ENCODE data around the gene FDXACB1. TPM values are rescaled to one million over a fixed set of nuclear protein-coding genes. Genes with fewer than 3 reads are reported as not detected.

The FDXACB1 gene
- total and polyA plus RNA-seq, 9 of the 15 experiments (the other 6 are each of a cell fraction or from before 2014, with no cell fraction given), result 3.2 to 7.5 (median 5.3) TPM

GRCh38 chr11:111841370-111842053 is 37.5 kb downstream of the FDXACB1 start (continued):
- TF ChIP-seq ILF3 (IDR thresholded peaks at IDR 0.05; ENCODE audit: borderline replicate concordance), result no peak
- TF ChIP-seq MYNN (IDR thresholded peaks at IDR 0.05), result 0 out of 2 replicates have a peak, but pooled peaks have one; percentile 27
- TF ChIP-seq MYNN (CRISPR knock-in tag; IDR thresholded peaks at IDR 0.05), result no peak
- no peak for TF ChIP-seq TCF7L2 (IDR thresholded peaks at IDR 0.05; ENCODE audit: low read depth, low read length)
- TF ChIP-seq GTF2E2 (tag; IDR thresholded peaks at IDR 0.05), result no peak
- TF ChIP-seq CCNT2 (IDR thresholded peaks at IDR 0.05; ENCODE audit: borderline replicate concordance, extremely low read depth, insufficient read length, low read depth, low read length), result no peak
- no peak for TF ChIP-seq NKRF (IDR thresholded peaks at IDR 0.05; ENCODE audit: borderline replicate concordance)
- TF ChIP-seq SAP30 (IDR thresholded peaks at IDR 0.05; ENCODE audit: borderline replicate concordance, insufficient read depth, low read depth, low read length, poor library complexity, severe bottlenecking), result no peak
- no peak for TF ChIP-seq ZHX1 (conservative IDR thresholded peaks at IDR 0.05; ENCODE audit: low read length)
- no peak for TF ChIP-seq C11orf30 (IDR thresholded peaks at IDR 0.05; ENCODE audit: low read depth)
- TF ChIP-seq MCM7 (IDR thresholded peaks at IDR 0.05), result no peak
- no peak for TF ChIP-seq FOXJ3 (CRISPR knock-in tag; IDR thresholded peaks at IDR 0.05)
- TF ChIP-seq SAFB2 (IDR thresholded peaks at IDR 0.05; ENCODE audit: borderline replicate concordance, low read depth, low read length, severe bottlenecking), result no peak
- no peak for TF ChIP-seq CUX1 (CRISPR knock-in tag; IDR thresholded peaks at IDR 0.05)
- TF ChIP-seq ZC3H11A (IDR thresholded peaks at IDR 0.05; ENCODE audit: low read depth, low read length), result no peak
- TF ChIP-seq BDP1 (IDR thresholded peaks at IDR 0.05; ENCODE audit: insufficient read depth, insufficient read length), result no peak
- no peak for TF ChIP-seq RBM22 (IDR thresholded peaks at IDR 0.05; ENCODE audit: low read depth, low read length, poor library complexity, severe bottlenecking)

Data from K562 (cell line).